ENCODE results near the gene SFMBT1.

DNA sequence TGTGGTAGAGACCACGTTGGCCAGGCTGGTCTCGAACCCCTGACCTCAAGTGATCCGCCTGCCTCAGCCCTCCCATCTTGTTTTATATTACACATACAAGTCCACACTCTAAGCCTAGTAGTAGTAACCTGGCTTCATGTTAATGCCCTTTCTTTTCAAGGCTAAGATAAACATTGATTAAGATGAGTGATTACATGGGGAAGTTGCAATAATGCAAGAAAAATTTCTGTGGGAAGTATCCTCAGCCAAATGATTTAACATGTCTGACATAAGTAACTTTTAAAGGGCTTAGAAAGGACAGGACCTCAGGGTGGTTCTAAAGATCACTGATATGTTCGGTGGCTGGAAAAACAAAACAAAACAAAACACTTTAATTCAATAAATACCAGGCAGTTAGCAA, 72.1 kb downstream of the SFMBT1 start:
- TF ChIP-seq, protein P1, sequence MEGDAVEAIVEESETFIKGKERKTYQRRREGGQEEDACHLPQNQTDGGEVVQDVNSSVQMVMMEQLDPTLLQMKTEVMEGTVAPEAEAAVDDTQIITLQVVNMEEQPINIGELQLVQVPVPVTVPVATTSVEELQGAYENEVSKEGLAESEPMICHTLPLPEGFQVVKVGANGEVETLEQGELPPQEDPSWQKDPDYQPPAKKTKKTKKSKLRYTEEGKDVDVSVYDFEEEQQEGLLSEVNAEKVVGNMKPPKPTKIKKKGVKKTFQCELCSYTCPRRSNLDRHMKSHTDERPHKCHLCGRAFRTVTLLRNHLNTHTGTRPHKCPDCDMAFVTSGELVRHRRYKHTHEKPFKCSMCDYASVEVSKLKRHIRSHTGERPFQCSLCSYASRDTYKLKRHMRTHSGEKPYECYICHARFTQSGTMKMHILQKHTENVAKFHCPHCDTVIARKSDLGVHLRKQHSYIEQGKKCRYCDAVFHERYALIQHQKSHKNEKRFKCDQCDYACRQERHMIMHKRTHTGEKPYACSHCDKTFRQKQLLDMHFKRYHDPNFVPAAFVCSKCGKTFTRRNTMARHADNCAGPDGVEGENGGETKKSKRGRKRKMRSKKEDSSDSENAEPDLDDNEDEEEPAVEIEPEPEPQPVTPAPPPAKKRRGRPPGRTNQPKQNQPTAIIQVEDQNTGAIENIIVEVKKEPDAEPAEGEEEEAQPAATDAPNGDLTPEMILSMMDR (IDR thresholded peaks at IDR 0.05) = no peak
- no peak for TF ChIP-seq POLR2A (IDR thresholded peaks at IDR 0.05)
